Femur (tissue), 1 donor: ENCODE measurements around the gene SLC2A1.

Experiments
- DNase-seq: peaks from one replicate; pipeline ENCODE4 v3.0.0-alpha.2; 2017

Gene SLC2A1

DNA sequence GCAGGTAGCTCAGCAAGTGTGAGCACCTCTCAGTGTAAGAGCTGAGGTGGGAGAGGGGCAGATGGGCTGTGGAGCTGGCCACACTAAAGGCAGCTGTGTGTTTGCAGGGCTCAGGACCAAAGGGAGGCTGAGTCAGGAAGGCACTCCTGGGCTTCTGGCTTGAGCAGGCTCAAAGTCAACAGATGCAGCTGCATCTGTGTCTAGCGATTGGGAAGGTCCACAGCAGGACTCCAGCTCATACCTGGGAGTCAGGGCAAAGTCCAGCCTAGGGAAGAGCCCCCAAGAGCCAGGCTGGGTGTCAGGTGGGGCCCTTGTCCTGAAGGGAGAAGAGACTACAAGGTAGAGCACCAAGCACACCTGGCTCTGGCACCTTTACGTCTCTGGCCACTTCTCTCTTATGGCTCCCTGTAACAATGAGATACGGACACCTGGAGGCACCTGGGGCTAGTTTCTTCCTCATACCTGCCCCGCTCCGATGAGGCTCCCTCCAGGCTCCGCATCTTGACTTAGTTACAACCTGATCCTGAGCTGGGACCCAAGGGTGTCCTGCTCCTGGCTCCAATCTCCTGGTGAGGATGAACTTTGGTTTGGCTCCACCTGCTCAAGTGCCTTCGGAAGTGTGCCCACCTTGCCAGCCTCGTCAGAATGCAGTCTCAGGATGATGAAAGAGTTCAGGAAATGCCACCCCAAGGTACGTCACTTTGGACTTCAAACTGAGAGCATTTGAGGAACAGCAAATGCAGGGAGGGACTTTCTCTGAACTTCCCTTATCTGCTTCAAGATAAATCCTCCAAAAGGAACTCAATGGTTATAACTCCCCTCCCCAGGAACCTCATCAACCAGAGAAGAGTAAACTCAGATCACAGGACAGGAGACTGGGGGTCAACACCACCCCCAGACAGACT, 21.5 kb upstream of the SLC2A1 start:
- no peak for DNase-seq

DNA sequence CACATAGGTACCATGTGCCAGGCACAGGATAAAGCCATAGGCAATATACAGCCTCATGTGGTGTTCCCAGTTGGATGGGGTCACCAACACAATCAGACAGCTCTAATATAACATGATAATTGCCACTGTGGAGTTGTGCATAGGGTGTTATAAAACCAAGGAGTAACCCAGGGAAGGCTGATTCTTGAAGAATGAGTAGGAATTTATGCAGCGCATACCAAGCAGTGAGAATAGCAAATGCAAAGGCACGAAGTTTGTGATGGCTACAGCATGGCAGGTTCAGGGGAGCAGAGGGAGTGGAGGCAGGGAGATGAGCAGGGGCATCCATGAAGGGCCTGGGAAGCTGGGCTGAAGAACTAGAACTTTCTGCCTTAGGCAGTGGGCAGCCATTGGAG, 20.4 kb upstream of the SLC2A1 start:
- DNase-seq, result no peak

DNA sequence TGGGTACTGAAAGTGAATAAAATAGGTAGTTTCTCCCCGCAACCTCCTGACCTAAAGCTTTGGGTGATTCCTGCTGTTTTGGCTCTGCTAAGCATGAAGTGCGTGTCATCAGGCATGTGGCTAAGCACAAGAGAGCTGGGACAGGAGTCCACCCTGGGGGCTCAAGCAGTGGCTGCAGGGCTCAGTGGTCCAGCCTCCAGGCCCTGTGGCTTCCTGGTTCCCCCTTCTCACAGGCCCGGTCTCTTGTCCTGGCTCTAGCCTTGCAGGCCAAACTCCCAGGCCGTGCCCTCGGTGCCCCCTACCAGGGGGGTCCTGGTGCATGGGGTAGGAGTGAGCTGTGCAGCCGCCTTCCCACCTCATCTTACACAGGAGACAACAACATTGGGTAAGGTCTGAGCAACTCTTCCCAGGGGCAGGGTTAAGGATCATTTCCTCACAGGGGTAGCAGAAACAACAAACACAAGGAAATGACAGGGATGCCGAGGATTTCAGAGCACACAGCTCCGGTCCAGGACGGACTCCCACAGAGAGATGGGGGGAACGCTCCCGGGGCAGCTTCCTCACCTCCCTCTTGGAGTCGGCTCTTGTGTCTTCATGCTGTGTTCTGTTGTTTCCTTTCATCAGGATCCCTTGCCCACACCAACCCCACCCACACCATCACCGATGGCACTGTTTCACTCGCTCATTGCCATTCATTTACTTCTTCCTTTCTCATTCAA, 19.8 kb upstream of the SLC2A1 start:
- DNase-seq, result no peak

DNA sequence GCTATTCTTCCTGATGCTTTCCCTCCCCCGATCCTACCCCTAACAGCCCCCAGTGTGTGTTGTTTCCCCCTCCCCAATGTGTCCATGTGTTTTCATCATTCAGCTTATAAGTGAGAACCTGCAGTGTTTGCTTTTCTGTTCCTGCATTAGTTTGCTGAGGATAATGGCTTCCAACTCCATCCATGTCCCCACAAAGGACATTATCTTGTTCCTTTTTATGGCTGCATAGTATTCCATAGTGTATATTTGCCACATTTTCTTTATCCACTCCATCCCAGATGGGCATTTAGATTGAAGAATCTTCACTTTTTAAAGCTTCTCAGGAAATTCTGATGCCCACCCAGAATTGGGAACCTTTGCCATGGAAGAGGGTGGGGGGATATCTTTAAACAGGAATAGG, 19.0 kb upstream of the SLC2A1 start:
- no peak for DNase-seq

DNA sequence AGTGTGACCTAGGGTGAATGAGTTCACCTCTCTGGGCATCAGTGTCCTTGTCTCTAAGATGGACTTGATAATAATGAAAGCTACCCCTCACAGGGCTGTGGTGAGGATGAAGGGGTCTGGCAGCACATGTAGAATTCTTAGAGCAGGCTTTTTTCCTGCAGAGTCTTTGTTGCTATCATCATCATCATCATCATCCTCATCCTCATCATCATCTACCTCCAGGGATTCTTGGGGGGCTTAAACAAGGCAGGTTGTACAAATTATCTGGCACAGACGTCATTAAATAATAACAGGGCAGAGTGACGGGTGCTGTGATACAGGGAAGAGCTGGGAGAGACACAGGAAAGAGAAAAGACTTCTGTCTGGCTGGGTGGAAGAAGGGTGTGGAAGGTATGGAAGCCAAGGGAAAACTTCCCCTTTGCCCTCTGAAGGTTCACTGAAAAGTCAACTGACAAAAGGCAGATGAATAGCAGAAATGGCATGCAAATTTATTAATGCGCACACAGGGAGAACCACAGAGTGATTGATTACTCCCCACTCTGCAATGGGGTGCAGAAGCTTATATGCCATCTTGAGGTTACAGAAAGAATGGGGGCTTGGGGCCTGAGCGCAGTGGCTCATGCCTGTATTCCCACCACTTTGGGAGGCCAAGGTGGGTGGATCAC, 17.0 kb upstream of the SLC2A1 start:
- no peak for DNase-seq

DNA sequence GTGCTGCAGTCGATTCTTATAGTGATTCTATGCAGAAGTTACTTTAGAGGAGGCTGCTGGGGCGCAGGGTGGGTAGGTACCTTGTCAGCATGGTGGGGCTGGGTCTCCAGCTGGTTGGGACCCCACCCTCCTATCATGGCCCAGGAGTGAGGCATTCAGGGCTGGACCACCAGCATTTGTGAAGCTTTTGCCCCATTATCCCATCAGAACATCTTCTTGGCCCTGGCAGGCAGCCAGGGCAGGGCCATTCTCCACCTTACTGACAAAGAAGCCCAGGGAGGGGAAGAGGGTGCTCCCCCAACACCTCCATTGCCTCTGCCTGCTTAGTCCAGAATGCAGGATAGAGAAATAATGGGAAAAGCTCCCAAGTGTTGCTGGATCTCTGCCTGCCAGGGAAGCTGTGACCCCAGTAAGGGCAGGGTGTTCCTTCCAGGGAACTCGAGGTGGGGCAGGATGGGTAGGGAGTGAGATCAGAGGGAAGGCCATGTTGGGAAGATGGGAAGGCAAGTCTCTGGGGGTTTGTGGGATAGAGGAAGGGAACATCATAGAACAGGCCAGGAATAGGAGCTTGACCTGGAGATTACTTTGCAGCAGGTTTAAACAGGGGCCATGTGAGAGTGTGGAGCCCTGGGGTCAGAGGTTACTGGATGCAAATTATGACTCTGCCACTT, 16.2 kb upstream of the SLC2A1 start:
- no peak for DNase-seq

DNA sequence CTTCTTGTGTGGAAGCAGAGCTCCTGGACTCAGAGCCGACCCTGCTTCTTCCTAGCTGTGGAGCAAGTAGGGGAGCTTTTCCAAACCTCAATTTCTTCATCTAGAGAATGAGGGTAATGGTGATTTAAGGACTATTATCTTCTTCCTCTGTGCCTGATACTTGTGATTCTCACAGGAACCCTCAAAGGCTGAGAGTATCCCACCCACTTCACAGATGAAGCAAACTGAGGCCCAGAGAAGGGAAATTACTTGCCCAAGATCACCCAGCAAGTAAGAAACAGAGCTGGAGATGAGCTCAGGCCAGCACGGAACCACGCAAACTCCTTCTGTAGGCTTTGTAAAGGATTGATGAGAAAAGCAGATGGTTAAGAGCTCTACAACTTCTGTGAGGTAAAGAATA, 15.1 kb upstream of the SLC2A1 start:
- DNase-seq, result no peak

DNA sequence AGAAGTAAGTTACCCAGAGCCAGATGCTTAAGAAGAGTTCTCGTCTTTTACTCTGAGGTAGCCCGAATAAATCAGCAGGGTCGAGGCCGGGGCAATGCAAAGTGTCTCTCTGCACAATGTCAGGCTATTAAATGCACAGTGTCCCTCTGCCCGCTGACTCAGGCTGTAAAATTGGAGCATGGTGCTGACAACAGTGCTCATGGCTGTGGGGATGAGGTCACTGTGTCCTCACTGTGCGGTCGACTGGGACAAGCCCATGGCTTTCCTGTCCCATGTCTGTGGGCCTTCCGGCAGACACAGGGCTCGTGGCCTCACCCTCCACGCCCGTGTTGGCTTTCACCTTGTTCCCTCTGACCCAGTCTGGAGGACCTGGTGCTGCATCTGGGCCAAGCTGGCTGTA, 14.6 kb upstream of the SLC2A1 start:
- no peak for DNase-seq

DNA sequence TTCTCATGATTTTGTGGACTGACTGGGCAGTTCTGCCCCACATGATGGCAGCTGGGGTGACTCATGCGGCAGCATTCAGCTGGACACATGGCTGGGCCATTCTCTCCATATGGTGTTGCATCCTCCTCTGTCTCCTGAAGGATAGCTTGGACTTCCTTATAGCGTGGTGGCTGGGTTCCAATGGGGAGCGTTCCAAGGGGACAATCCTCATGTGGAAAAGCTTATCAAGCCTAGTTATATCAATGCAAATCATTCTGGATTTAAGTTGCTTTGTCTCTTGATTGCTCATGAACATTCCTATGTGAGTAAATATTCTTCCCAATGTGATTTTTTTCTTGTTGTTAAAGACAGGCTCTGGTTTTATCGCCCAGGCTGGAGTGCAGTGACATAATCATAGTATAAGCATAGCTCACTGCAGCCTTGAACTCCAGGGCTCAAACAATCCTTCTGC, 13.2 kb upstream of the SLC2A1 start:
- DNase-seq, result no peak

DNA sequence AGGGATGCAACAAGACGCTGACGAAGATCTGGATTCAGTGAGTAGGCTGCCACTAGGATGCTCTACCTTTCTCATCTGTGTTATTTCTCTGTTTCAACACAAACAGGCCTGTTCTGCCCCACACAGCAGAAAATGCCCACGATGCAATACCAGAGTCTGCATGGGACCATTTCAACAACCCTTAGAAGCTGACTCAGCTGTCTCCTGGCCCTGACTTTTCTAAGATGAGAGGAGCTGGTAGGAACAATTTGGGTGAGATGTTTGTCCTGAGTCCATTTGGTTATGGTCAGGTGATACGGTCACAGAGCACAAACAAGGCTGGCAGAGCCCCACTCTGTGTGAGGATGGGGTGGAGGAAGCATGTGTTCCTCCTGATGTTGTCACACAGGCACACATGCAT, 11.5 kb upstream of the SLC2A1 start:
- no peak for DNase-seq

DNA sequence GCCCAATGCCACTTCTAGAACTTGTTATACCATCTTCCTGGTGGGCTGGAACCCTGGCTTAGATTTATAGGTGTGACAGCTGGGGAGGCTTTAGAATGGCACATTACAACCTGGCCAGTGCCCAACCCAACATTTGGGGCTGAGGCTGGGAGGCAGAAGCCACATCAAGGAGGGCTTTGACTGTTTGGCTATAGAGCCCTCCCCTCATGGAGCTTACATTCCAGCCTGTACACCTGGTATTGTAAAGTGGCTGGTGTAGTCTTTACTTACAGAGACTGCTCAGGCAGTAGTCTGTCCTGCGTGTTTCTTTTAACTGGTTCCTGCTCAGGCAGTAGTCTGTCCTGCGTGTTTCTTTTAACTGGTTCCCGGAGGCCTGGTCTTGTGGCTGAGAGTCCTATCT, 10.0 kb upstream of the SLC2A1 start:
- DNase-seq, result no peak

DNA sequence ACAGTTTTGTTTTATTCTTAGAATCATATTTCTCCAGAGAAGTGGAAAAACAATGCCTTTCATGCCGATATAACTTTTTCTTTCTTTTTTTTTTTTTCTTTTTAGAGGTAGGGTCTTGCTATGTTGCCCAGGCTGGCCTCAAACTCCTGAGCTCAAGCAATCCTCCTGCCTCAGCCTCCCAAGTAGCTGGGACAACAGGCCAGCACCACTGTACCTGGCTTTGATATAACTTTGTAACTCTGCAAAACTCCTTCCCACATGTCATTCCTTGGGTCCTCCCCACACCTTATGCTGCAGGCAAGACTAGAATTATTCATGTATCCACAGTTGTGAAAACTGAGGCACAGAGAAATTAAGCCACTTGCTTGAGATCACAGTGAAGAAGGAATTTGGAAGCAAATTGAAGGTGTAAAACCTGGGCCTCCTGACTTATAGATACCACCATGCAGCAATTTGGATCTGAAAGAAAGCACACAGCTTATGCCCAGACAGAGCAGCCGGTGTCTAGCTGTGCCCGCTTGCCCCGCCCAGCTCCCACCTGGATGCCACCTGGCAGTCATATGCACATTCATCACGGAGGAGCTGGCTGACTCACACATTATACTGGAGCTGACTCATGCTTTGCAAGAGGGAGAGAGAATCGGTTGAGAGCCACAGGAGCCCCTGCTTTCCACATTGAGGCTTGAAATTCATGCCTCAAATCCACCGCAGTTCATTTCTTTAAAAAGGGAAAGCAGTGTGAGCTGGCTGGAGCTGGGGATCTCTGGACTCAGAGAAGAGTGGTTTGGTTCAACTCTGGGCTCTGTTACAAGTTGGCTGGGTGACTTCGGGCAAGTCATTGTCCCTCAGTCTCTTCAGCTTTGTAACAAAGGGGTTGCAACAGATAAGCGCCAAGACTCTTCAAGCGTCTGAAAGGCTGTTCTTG, 8.3 kb upstream of the SLC2A1 start:
- no peak for DNase-seq

DNA sequence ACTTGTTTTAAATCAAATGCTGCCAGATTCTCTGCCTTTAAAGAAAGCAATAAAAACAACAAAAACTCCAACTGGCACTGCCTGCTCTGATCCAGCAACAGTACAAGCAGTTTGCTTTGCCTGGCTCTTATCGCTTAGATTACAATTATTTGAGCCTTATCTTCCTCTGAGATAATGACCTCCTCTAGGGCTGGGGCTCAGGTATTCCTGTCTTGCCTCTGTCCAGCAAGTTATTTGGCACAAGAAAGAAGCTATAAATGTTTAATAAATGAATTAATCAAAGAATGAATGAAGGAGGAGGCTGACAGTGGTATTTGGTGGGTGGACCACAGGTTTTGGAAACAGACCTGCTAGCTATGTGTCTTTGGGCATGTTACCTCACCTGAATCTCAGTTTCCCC, 6.7 kb upstream of the SLC2A1 start:
- no peak for DNase-seq

DNA sequence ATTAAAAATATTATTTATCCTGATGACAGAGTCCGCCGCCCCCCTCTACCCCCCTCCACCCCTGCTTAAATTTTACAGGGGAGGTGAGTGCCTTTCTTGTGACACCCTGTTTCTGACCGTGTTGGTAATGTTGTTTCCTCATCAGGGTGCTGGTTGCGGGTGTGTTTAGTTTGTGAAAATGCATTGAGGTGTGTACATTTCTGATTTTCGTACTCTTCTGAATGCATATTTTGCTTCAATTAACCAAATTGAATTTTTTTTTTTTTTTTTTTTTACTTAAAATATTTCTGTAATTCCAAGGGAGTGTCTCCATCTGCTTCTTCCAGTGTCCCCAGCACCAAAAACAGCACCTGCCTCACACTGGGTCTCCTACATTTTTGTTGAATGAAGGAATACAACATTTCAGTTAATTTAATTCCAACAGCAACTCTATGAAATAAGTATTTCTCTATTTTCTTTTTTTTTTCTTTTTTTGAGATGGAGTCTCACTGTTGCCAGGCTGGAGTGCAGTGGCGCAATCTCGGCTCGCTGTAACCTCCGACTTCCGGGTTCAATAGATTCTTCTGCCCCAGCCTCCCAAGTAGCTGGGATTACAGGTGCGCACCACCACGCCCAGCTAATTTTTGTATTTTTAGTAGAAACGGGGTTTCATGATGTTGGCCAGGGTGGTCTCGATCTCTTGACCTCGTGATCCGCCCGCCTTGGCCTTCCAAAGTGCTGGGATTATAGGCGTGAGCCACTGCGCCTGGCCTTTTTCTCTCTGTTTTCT, 5.6 kb upstream of the SLC2A1 start:
- DNase-seq, result no peak

DNA sequence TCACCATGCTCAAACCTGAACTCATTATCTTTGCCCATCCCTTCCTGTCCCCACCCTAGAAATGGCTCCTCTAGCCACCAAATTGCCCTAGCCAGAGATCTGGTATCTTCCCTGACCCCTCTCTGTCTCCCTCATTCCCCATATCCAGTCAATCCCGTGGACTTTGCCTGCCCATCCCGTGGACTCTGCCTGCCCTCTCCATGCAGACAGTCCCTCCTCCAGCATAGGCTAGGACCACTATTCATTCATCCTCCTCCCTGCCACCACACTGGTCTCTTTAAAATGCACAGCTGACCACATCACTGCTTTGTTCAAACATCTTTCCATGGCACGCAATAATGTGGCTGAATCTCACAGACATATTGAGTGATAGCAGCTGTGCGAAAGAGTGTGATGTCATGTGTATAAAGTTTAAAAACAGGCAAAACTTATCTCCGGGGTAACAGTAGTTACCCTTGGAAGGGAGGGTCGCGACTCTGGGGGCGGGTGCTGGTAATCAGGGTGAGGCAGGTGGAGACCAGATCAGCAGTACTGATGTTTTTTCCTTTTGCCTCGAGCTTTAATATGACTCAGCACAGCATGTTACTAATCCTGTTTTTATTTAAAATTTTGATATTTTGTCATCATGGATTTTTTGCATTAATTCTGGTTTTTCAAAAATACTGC, 4.8 kb upstream of the SLC2A1 start:
- no peak for DNase-seq

DNA sequence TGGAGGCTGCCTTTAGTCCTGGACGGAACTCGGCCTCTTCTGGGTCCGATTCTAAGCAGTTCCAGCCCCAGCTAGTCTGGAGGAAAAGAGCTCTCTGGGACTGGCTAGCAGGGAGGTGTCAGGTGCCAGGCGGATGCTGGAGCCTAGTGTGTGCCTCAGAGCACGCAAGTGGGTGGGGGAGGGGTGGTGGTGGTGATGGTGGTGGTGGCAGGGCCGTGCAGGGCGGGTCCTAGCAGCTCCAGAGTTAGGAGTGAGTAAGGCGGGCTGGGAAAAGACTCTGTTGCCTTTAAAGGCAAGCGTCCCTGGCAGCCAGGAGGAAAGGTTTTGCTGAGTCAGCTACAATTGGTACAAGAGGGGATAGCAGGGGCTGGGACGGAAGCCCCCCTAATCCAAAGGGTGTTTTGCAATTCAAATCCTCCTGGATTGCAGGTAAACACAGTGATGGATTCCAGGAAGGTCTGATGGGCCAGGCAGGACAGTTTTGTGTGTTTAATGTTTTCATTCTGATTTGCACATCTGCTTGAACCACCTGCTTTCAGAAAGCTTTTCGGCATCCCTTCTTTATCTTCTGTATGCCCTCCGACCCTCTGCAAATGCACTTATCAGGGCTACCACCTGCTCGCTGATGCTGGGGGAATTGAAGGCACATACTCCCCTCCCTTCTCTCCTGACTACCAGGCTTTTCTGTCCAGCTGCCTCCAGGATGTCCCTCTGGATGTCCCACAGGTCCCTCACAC, 4.1 kb upstream of the SLC2A1 start:
- DNase-seq, result no peak

DNA sequence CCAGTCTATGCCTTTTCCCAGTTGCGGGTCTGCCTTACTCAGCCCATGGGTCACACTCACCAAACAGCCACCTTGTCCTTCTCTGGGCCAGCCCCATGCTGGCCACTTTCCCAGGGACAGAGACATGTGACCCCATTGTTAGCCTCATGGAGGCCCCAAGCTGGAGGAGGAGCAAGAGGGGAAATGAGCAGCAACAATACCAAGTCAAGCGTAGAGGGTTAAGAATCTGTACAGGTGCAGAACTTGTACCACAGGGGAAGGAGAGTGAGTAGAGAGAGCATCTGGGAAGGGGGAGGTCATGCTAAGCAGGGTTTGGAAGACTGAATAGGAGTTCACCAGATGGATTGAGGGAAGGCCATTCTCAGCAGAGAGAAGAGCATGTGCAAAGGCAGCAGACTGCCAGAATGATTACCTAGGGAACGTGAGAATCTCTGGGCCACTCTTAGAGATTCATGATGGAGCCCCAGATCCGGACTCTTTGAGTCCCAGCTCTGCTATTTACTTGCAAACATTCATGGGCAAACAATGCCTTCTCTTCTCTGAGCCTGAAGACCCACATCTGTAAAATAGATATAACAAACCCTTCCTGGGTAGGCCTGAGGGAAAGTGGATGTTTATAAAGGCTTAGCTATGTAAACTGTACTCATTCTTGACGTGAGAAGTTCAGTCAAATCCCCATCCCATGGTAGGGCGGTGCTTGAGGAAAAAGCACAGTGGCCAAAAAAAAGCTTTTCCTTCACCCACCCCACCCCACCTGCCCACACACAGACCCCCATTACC, 2.8 kb upstream of the SLC2A1 start:
- no peak for DNase-seq

DNA sequence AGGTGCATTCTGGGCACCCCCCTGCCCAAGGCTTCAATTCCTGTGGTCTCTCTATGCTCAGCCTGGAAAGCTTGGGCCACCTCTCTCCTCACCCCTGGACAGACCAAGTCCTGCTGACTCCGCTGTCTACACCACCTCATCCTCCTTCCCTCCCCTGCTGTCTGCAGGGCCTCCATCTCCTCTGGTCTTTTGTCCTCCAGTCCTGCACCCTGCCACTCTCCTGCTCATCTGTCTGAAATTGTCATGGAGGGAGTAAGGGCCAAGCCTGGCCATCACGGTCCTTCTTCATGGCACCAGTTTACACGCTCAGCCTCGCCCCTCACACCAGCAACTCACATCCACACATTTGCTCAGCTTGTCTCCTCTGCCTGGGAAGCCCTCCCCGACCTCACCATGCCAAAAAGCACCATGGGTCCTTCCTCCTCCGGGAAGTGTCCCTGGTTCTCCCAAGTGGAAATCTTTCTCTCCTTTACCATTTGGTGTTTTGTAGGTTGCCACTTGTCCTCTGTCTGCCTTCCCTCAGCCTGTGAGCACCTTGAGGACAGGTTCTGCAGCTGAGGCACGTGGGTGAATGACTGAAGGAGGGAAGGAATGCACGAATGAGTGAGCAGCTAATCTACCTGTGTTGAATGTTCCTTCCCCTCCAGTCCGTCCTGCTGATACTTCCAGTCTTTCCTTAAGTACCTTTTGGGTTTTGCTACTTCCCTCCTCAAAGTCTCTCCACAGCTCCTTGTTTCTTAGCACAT, 2.1 kb upstream of the SLC2A1 start:
- DNase-seq, result no peak

DNA sequence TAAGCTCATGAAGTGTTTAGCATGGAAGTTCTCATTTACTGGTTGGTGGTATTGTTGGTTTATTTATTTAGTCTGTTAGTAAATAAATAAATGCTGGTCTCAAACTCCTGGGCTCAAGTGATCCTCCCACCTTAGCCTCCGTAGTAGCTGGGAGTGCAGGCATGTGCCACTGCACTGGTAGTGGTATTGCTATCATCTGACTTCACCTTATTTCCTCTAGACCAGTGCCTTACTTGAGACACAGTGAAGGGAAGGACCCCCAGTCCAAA, 1.4 kb upstream of the SLC2A1 start:
- DNase-seq, result no peak
